ENCODE results near the gene ARMCX6.
"Not testable (repeated sequence)": the region's sequence is repeated elsewhere in the genome, so short reads cannot be mapped to it uniquely, and the experiment has no call there.

Gene ARMCX6

DNA sequence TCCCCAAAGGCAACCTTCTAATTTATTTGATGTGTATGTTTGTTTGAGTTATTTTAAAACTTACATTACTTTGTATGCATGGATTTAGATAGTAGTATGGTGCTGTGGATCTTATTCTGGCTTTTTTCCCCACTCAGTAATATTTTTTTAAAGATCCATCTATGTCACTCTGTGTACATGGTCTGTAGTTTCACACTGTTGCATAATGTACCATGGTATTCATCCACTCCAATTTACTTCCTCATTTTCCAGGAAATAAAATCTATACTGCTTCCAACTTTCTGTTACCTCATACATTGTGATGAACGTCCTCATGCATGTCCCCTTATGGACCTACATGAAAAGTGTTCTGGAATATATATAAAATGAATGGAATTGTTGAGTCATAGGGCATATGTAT lies 24.3 kb upstream of the ARMCX6 start:
- H3K27ac ChIP-seq: no peak overlapping the region
- no peak for TF ChIP-seq ZFX (IDR thresholded peaks at IDR 0.05)
- TF ChIP-seq, protein P1, sequence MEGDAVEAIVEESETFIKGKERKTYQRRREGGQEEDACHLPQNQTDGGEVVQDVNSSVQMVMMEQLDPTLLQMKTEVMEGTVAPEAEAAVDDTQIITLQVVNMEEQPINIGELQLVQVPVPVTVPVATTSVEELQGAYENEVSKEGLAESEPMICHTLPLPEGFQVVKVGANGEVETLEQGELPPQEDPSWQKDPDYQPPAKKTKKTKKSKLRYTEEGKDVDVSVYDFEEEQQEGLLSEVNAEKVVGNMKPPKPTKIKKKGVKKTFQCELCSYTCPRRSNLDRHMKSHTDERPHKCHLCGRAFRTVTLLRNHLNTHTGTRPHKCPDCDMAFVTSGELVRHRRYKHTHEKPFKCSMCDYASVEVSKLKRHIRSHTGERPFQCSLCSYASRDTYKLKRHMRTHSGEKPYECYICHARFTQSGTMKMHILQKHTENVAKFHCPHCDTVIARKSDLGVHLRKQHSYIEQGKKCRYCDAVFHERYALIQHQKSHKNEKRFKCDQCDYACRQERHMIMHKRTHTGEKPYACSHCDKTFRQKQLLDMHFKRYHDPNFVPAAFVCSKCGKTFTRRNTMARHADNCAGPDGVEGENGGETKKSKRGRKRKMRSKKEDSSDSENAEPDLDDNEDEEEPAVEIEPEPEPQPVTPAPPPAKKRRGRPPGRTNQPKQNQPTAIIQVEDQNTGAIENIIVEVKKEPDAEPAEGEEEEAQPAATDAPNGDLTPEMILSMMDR (conservative IDR thresholded peaks at IDR 0.05): no peak

DNA sequence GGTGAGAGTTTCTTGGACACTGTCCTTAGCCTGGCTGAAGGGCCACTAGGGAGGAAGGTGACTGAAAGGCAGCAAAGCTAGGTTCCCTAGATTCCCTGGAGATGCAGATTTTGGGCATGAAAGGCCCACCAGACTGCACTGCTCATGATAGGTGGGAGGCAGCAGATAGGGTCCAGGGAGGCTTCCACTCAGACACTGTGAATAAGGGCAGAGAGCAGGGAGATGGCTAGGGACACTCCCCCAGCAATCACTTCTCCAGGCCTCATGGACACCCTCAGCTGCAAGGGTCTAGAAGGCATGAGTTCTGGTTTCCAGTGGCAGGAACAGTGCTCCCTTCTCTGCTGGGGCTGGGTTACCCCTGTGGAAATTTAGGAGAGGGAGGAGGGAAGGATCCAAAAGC lies 21.8 kb upstream of the ARMCX6 start:
- no peak overlapping the region for H3K27ac ChIP-seq
- no peak for TF ChIP-seq ZFX (IDR thresholded peaks at IDR 0.05)
- TF ChIP-seq, protein P1 (conservative IDR thresholded peaks at IDR 0.05): no peak

DNA sequence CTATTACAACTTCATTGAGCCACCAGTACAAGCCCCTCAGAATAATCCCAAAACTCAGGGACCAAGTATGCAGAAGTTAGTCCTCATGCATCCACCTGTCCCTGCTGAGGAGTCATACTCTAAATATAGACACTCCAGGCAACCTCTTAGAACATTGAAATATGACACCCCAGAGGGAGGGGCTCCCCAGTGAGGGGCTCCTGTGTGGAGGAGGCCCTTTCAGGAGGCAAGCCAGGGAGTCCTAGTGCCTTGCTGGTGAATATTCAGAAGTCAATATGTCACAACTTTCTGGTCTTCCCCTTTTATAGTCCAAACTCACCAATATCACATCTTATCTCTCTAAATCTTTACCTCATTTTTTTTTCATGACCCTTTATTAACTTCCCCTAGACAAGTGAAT lies 1.6 kb upstream of the ARMCX6 start:
- H3K27ac ChIP-seq: no peak overlapping the region
- TF ChIP-seq, protein P1 (conservative IDR thresholded peaks at IDR 0.05): no peak
- no peak for TF ChIP-seq ZFX (IDR thresholded peaks at IDR 0.05)

DNA sequence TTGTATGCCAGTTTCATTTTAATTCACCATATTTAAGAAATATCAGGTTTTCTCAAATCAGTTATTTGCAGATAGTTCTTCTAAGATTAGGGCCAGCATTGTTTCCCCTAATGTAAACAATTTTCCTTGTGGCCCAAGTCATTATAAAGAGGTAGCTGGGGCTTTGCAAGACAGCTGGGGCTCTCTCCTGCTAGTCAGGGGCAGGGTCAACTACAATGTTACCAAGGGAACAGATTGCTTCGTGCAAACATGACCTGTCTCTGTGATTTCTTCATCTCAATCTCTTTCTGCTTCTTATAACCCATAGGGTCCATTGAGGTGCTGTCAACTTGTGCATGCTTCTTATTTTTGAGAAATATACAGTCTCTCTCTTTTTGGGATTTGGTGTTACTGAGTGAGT lies 12.1 kb downstream of the ARMCX6 start:
- H3K27ac ChIP-seq: no peak overlapping the region
- TF ChIP-seq, protein P1 (conservative IDR thresholded peaks at IDR 0.05): no peak
- no peak for TF ChIP-seq ZFX (IDR thresholded peaks at IDR 0.05)

DNA sequence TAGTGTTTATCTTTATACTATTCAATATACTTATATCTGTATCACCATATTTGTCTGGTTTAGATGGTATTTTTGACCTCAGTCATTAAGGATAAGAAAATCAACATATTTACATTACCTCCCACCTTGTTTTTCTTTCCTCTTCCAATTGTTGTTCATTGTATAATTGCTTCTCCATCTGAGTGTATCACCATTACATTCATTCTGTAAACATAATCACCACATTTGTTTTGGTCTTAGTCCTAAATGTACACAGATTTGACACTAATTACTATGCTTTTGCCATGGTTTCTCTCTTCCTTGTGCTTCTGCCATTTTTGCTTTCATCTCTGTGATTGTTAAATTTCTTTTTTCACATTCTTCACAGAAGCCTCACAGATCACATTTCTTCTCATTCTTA lies 12.7 kb downstream of the ARMCX6 start:
- no peak overlapping the region for H3K27ac ChIP-seq
- no peak for TF ChIP-seq ZFX (IDR thresholded peaks at IDR 0.05)
- TF ChIP-seq, protein P1 (conservative IDR thresholded peaks at IDR 0.05): no peak

DNA sequence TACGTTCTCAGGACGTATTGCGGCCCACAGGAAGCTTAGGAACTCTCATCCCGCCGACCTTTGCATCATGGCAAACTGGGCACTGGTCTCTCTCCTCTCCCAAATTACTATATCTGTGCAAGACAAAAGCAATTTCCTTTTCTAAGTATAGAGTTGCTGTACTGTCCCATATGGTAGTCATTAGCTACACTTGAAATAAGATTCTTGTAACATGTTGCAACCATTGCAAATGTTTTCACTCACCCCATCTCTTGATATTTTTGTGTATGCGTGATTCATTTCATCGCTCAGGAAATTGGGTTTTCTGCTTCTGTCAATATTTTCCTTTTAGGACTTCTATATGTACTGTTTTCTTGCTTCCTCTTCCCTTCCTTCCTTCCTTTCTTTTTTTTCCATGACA lies 15.7 kb downstream of the ARMCX6 start:
- H3K27ac ChIP-seq: no peak overlapping the region
- TF ChIP-seq ZFX (IDR thresholded peaks at IDR 0.05): no peak
- TF ChIP-seq, protein P1 (conservative IDR thresholded peaks at IDR 0.05): no peak

DNA sequence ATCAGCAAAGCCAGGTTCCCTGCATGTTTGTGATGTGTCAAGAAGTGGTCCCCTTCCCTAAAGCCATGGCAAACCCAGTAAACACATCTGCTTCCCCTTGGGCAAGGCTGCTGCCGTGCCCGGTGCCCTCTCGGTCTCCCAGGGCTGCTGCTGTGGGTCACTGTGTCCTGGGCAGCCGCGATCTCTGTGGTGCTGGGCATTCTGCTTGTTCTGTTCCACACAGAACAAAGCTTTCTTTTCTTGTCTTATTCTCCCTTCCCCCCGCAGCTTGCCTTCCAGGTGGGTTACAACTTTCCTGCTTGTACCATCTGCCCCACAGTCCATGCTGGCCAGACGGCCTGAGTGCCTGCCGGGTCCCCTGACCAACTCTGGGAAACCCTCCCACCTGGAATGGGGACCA lies 18.2 kb downstream of the ARMCX6 start:
- H3K27ac ChIP-seq: not testable (repeated sequence)

DNA sequence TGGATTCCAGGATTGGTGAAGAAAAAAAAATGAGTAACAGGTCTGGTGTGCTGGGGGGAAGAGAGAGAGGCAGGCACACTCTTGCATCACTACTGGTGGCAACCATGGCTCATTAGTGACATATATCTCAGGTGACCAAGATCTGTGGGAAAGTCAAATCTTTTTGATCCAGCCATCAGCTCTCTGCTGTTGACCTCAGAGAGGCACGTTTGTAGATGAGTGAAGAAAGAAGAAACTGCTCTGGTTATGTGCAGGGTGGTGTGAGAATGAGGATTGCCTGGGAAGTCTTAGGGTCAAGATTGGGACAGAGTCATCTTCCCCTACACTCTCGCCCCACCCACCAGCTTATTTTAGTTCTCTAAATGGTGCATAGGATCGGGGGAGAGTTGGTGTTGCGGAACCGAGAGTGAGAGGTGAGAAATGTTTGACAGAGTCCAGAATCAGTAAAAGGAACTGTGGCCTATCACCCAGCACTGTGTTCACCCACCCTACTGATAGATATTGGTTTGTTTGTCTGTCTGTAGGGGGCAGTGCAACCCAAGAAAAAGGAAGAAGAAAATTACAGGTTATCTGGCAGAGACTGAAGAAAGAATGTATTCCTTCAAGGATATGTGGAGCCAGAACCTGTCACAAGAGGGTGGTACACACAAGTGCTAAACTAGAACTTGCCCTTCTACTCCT lies 21.9 kb downstream of the ARMCX6 start:
- TF ChIP-seq, protein P1 (conservative IDR thresholded peaks at IDR 0.05): peak; percentile 59
- TF ChIP-seq ZFX (IDR thresholded peaks at IDR 0.05): no peak

More for the DNA sequence above, 21.9 kb downstream of the ARMCX6 start:
- no peak overlapping the region for H3K27ac ChIP-seq
